NCI-H1048 (cell line): Measurements from ENCODE around the gene S100A12.
"Not testable (repeated sequence)": the region's sequence is repeated elsewhere in the genome, so short reads cannot be mapped to it uniquely, and the experiment has no call there.

Experiments
- DNase-seq: peaks from one replicate; lab custom pipeline; 2025; lab: John Stamatoyannopoulos, UW

The S100A12 gene

GRCh38 chr1:153375511-153375910 lies at the start of gene S100A12:
S100A12 (minus strand) TSS chr1:153375621; CDS start chr1:153374592, 1,029 bp downstream.
- DNase-seq: no peak

- peak; percentile 25 for DNase-seq
Observed at GRCh38 chr1:153422450-153423068, 47.1 kb upstream of the S100A12 start.

- DNase-seq: no peak
Observed at GRCh38 chr1:153420306-153420705, 44.9 kb upstream of the S100A12 start.

DNA sequence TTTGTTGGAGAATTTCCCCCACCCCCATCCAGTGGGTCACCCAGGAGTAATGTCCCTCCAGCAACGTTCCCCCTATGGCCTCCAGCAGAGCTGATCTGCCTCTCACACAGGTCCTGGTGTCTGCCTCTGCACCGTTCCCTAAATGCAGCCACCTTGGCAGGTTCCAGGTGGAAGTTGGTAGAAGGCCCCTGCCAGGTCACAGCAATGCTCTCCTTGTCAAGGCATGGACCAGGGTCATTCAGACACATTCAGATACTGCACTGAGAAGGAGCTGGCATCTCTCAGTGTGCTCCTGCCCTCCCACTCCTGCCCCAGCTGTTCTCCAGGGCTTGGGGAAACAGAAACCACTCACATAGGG lies 44.0 kb upstream of the S100A12 start:
- not testable (repeated sequence) for DNase-seq

DNA sequence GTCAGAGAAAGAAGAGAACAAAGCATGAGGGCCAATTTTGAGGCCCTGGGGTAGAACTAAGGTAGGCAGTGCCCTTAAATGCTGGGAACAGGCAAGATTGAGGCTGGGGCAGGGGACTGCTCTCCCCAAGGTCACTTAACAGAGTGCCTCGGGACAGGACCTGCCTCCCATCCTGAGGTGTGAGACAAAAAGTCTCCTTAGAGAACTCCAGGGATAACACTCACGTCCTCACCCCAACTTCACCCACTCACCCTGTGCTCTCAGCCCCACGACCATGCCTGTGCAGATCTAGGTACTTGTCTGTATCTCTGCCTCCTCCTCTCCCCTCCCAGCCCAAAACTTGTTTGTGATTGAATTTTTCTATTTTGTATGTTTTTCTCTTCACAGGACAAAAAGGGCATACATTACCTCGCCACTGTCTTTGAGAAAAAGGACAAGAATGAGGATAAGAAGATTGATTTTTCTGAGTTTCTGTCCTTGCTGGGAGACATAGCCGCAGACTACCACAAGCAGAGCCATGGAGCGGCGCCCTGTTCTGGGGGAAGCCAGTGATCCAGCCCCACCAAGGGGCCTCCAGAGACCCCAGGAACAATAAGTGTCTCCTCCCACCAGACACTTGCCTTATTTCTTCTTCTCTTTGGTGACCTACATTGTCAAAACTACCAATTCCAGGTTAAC lies 43.5 kb upstream of the S100A12 start:
- not testable (repeated sequence) for DNase-seq

- DNase-seq: no peak
Observed at GRCh38 chr1:153417136-153417888, 41.9 kb upstream of the S100A12 start.

DNA sequence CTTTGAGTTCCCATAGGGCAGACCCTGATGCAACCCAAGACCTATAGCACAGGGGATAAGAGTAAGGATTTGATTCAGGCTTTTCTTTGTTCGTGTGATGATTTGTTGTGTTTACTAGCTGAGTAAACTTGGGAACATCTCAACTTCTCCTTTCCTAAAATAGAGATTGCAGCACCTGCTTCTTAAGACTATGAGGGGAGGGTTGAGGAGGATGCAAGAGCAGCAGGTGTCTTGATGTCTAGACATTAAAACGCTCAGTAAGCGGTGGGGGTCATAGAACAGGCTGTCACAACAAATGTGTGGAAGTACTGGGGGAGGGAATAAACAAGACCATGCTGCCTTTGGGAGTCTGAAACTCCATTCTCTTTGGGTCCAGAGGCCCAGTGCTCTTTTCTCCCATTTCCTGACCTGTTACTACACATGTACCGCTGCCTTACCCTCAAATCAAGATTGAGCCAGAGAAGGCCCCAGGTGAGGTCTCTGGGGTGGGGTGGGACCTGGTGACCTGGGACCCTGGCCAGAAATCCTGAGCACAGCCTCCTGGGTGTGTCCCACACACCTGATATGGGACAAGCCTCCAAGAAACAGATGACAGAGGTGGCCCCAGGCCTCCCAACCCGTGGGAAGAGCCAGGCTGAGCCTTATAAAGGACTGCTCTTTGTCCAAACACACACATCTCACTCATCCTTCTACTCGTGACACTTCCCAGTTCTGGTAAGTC lies 40.6 kb upstream of the S100A12 start, which contains the start of gene S100A7A:
Gene S100A7A (plus strand): TSS at position 671 of the 721 bp plus-strand sequence. CDS start 1,563 bp downstream, outside the sequence.
- DNase-seq: no peak

DNA sequence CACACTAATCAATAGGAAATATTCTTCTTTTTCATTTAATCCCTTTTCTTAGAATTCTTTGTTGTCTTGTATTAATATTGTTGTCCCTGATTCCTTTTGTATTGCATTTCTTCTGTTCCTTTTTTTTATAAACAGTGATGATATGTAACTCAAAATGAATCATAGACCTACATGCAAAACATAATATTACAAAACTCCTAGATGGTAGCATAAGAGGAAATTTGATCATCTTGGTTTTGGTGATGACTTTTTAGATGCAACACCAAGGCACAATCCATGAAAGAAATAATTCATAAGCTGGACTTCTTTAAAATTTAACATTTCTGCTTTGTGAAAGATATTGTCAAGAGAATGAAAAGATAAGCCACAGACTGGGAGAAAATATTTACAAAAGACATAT lies 38.5 kb upstream of the S100A12 start:
- not testable (repeated sequence) for DNase-seq

- DNase-seq: not testable (repeated sequence)
Observed at GRCh38 chr1:153407274-153407673, 31.9 kb upstream of the S100A12 start.

- not testable (repeated sequence) for DNase-seq
Observed at GRCh38 chr1:153405825-153406599, 30.6 kb upstream of the S100A12 start.

DNA sequence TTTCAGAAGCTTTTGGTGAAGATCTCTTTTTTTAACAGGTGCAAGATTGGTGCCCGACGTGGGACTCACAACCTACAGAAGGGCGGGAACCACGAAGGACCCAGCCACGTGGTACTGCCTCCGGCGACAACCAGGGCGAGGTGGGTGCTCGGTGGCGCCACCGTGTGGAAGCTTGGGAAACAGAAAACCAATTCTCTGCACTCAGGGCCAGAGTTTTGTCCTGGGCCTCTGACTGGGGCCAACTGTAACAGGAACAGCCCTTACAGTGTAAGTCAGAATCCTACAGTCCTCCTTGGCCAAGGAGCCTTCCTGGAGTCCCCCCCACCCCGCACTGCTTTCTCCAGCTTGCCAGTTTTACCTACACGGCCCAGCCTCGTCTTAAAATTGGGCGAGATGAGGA lies 29.3 kb upstream of the S100A12 start:
- DNase-seq: peak; percentile 21

DNA sequence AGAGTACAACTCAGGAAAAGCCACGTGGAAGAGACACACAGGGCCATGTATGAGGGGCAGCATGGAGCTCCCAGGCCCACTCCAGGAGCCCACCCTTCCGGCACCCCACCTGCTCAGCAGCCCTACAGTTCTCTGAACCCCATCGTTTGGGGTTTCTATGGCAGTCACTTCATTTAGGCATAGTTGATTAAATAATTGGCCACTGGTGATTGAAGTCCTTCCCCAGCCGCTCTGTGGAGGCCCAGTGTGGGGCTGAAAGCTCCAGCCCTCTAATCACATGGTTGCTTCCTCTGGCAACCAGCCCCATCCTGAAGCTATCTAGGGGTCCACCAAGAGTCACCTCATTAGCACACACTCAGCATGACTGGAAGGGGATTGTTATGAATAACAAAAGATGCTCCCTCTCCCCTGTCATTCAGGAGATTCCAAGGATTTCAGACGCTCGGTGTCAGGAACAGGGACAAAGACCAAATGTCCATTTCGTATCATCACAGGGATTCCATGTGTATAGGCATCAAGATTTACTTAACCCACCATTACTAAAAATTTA lies 28.7 kb upstream of the S100A12 start:
- no peak for DNase-seq

- no peak for DNase-seq
Observed at GRCh38 chr1:153403421-153404085, 28.1 kb upstream of the S100A12 start.

GRCh38 chr1:153402226-153402625 lies 26.8 kb upstream of the S100A12 start:
- no peak for DNase-seq

GRCh38 chr1:153401461-153401860 lies 26.0 kb upstream of the S100A12 start:
- no peak for DNase-seq

GRCh38 chr1:153400244-153400643 lies 24.8 kb upstream of the S100A12 start:
- DNase-seq: no peak

DNA sequence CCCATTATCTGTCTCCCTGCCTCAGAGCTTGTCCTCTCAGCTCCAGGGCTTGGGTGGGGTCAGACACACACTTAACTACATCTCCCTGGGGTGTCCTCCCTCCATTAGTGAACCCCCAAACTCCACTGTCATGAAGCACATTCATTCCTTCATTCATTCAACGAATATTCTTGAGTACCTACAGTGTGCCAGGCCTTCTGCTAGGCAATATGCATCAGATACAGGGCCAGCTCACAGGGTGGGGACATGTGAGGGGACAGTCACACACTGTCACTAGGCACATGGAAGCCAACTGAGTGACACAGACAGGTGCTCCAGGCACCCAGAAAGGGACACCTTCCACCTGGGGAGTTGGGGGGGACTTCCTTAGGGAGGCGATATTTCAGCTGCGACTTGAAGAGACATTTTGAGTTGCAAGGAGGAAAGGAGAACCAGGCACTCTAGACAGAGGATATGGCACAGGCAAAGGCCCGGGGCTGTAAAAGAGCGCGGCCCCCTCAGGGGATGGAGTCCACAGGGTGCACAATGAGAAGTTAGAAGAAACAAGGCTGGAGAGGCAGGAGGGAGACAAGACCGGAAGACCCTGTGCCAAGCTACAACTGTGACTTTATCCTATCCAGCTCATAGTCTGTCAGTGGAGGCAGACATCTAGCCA lies 24.1 kb upstream of the S100A12 start:
- no peak for DNase-seq

GRCh38 chr1:153397924-153398651 lies 22.7 kb upstream of the S100A12 start:
- no peak for DNase-seq
